ENCODE results near the gene MTFR1L.

MTFR1L gene

DNA sequence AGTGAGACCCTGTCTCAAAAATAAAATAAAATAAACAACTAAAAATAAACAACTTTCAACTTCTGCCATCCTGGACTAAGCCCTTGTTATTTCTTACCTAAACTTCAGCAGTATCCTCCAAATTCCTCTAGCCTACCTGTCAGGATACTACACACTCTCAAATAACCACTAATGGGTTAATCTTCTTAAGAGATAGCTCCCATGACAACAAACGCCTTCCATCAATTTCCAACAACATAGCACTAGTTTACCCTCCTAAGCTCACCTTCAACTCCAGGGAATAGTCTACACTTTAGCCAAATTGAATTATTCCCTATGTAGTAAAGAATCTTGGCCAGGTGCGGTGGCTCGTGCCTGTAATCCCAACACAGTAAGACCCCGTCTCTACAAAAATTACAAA, 28.2 kb downstream of the MTFR1L start:
- Histone ChIP-seq H3K27ac (no peak overlapping the region), H3K36me3 (no peaks in the 10 kb centered on the region), H3K4me3 (ENCODE audit: low read depth, low read length) (no peak overlapping the region), H3K27me3 (ENCODE audit: insufficient read depth, low read depth, severe bottlenecking) (no peaks in the 10 kb centered on the region), H3K9me3 (ENCODE audit: severe bottlenecking) (no peaks in the 10 kb centered on the region)
- no peak for DNase-seq
- TF ChIP-seq, protein P1, sequence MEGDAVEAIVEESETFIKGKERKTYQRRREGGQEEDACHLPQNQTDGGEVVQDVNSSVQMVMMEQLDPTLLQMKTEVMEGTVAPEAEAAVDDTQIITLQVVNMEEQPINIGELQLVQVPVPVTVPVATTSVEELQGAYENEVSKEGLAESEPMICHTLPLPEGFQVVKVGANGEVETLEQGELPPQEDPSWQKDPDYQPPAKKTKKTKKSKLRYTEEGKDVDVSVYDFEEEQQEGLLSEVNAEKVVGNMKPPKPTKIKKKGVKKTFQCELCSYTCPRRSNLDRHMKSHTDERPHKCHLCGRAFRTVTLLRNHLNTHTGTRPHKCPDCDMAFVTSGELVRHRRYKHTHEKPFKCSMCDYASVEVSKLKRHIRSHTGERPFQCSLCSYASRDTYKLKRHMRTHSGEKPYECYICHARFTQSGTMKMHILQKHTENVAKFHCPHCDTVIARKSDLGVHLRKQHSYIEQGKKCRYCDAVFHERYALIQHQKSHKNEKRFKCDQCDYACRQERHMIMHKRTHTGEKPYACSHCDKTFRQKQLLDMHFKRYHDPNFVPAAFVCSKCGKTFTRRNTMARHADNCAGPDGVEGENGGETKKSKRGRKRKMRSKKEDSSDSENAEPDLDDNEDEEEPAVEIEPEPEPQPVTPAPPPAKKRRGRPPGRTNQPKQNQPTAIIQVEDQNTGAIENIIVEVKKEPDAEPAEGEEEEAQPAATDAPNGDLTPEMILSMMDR (IDR thresholded peaks at IDR 0.05; ENCODE audit: low read depth, low read length) = no peak

DNA sequence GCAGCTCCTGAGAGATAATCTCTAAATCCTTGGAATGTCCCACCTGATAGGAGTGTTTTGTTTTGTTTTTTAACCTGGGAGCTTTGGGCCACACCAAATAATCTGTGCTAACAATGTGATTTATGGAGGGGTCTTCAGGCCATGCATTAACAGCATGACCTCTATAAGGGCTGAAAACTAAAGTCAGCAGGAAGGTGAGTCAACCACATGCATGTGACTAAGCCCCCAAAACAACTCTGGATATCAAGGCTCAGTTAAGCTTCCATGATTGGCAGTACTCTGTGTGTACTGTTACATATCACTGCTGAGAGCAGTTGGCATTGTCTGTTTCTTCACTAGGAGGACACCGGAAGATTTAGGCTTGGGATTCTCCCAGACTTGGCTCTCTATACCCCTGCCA, 28.8 kb downstream of the MTFR1L start:
- Histone ChIP-seq H3K4me3 (ENCODE audit: low read depth, low read length) (no peak overlapping the region), H3K27me3 (ENCODE audit: insufficient read depth, low read depth, severe bottlenecking) (no peaks in the 10 kb centered on the region)

DNA sequence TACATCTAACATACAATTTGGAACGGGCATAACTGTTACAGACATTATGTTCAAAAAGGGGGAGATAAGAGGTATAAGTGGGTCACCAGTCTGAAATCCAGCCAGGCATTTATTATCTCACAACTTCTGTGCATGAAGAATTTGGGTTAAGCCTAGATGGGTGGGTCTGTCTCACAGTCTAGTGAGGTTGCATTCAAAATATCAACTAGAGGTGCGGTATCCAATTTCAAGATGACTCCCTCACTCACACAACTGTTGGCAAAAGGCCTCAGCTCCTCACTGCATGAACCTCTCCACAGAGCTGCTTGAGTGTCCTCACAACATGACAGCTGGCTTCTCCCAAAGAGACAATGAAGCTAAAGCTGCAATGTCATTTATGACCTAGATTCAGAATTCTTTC, 34.8 kb downstream of the MTFR1L start:
- no peaks in the 10 kb centered on the region for H3K27me3 ChIP-seq (ENCODE audit: insufficient read depth, low read depth, severe bottlenecking)
- DNase-seq = no peak
- TF ChIP-seq, protein P1 (IDR thresholded peaks at IDR 0.05; ENCODE audit: low read depth, low read length) = no peak
- H3K4me3 ChIP-seq (ENCODE audit: low read depth, low read length) = no peak overlapping the region
- no peaks in the 10 kb centered on the region for H3K9me3 ChIP-seq (ENCODE audit: severe bottlenecking)
- H3K27ac ChIP-seq = no peak overlapping the region
- H3K36me3 ChIP-seq = no peaks in the 10 kb centered on the region; the same call in 1 of the 2 replicates

More for the DNA sequence above, 28.8 kb downstream of the MTFR1L start:
- no peaks in the 10 kb centered on the region for H3K9me3 ChIP-seq (ENCODE audit: severe bottlenecking)
- H3K27ac ChIP-seq = no peak overlapping the region
- DNase-seq = no peak
- TF ChIP-seq, protein P1 (IDR thresholded peaks at IDR 0.05; ENCODE audit: low read depth, low read length) = no peak
- H3K36me3 ChIP-seq = no peaks in the 10 kb centered on the region; the same call in 1 of the 2 replicates

DNA sequence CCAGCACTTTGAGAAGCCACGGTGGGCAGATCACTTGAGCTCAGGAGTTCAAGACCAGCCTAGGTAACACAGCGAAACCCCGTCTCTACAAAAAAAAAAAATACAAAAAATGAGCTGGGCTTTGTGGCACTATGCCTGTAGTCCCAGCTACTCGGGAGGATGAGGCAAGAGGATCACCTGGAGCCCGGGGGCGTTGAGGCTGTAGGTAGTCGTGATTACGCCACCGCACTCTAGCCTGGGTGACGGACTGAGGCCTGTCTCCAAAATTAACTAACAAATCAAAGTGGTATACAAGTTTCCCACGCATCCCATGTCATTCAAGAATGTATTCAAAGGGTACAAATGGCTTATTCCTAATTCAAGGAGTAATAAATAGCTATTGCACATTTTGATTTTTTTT, 37.1 kb downstream of the MTFR1L start:
- no peaks in the 10 kb centered on the region for H3K27me3 ChIP-seq (ENCODE audit: insufficient read depth, low read depth, severe bottlenecking)
- no peak overlapping the region for H3K27ac ChIP-seq
- TF ChIP-seq, protein P1 (IDR thresholded peaks at IDR 0.05; ENCODE audit: low read depth, low read length) = no peak
- no peaks in the 10 kb centered on the region for H3K9me3 ChIP-seq (ENCODE audit: severe bottlenecking)
- H3K4me3 ChIP-seq (ENCODE audit: low read depth, low read length) = no peak overlapping the region
- no peak for DNase-seq
- H3K36me3 ChIP-seq = no peaks in the 10 kb centered on the region; the same call in 1 of the 2 replicates

DNA sequence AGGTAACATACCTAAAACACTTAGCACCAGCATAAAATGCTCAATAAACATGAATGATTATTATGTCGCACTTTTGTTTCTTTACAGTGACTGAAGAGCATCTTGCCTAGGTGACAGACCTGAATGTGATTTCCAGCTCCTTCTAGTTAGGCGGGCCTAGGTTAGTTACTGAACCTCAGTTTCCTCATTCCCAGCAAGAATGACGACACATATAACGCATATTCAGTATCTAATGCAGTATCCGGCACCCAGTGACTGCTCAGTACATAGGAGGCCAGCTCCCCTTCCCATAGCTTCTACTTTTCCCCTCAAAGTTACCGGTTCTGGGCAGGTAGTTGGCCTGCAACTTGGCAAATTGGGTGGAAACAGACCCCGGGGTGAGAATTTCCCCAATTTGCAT, 38.7 kb downstream of the MTFR1L start:
- no peaks in the 10 kb centered on the region for H3K27me3 ChIP-seq (ENCODE audit: insufficient read depth, low read depth, severe bottlenecking)
- peaks cover 13% of the 10 kb centered on the region for H3K36me3 ChIP-seq
- no peaks in the 10 kb centered on the region for H3K9me3 ChIP-seq (ENCODE audit: severe bottlenecking)
- peak overlapping the region; percentile 85 for H3K4me3 ChIP-seq (ENCODE audit: low read depth, low read length)
- peak overlapping the region; percentile 70 for H3K27ac ChIP-seq
- TF ChIP-seq, protein P1 (IDR thresholded peaks at IDR 0.05; ENCODE audit: low read depth, low read length) = no peak
- no peak for DNase-seq
